ENCODE measurements around the gene RXRG. TPM values are rescaled to one million over a fixed set of nuclear protein-coding genes. Genes with fewer than 3 reads are reported as not detected.

Gene RXRG
- total RNA-seq, 1 experiment from 2014 or later = not detected

- Histone ChIP-seq H3K18ac (ENCODE audit: insufficient read length, low read depth, low read length) (no peak overlapping the region), H3K56ac (ENCODE audit: insufficient read length, low read depth, low read length) (no peak overlapping the region), H2AFZ (ENCODE audit: low read length) (no peak overlapping the region), H3K79me2 (ENCODE audit: insufficient read depth, low read length) (no peaks in the 10 kb centered on the region), H3K27me3 (ENCODE audit: insufficient read depth, low read length) (peaks cover 78% of the 10 kb centered on the region), H4K91ac (ENCODE audit: insufficient read length, low read depth, low read length) (no peak overlapping the region), H2AK5ac (ENCODE audit: insufficient read length, low read length) (no peak overlapping the region), H3K23ac (ENCODE audit: insufficient read length, low read depth, low read length) (no peak overlapping the region), H3K79me1 (ENCODE audit: insufficient read depth, low read depth, low read length, poor library complexity, severe bottlenecking) (no peaks in the 10 kb centered on the region), H2BK15ac (ENCODE audit: low read depth, low read length) (no peak overlapping the region), H4K8ac (replicated peaks; ENCODE audit: insufficient read length, low read depth, low read length) (no peak overlapping the region), H3K9ac (ENCODE audit: extremely low read depth, insufficient read length, low read length) (no peak overlapping the region), H2BK20ac (ENCODE audit: low read depth, low read length, poor library complexity, severe bottlenecking) (no peak overlapping the region), H3K27ac (ENCODE audit: insufficient read length, low read depth, low read length) (no peak overlapping the region), H2BK120ac (ENCODE audit: low read depth, low read length, poor library complexity, severe bottlenecking) (no peak overlapping the region), H3T11ph (ENCODE audit: low read length) (no peak overlapping the region), H3K4ac (ENCODE audit: low read depth, low read length) (no peak overlapping the region), H4K20me1 (ENCODE audit: control insufficient read depth, insufficient read depth, insufficient read length) (no peaks in the 10 kb centered on the region), H3K23me2 (ENCODE audit: insufficient read length, low read depth, low read length, poor library complexity, severe bottlenecking) (peaks cover 36% of the 10 kb centered on the region), H2BK5ac (ENCODE audit: insufficient read length, low read length) (no peak overlapping the region), H3K14ac (ENCODE audit: insufficient read depth, low read length) (no peak overlapping the region), H3K4me1 (ENCODE audit: insufficient read depth, low read length) (no peaks in the 10 kb centered on the region), H3K9me3 (ENCODE audit: control insufficient read depth, low read depth, low read length) (no peaks in the 10 kb centered on the region), H2BK12ac (ENCODE audit: insufficient read length, low read depth, low read length) (no peak overlapping the region), H4K5ac (ENCODE audit: insufficient read length, low read depth, low read length) (no peak overlapping the region), H3K4me2 (ENCODE audit: insufficient read depth, insufficient read length, low read length) (peak overlapping the region; percentile 64)
- no CpG with 5 or more reads among the region's 52 CpGs for WGBS (ENCODE audit: extremely low coverage, insufficient read length, low lambda C conversion rate)
- Mint-ChIP-seq H3K27me3 (ENCODE audit: low read depth) (peaks cover 99% of the 10 kb centered on the region), H3K9me3 (peaks cover 2 to 6% of the 10 kb centered on the region in 2 experiments; a peak in 2 of 5 replicates), H3K4me3 (peak overlapping the region; percentile 40 to 84), H3K36me3 (ENCODE audit: insufficient read depth in 1 of 3, low read depth in 3 of 3) (no peaks in the 10 kb centered on the region; a peak in 2 of 7 replicates), H3K4me1 (peaks cover 49 to 63% of the 10 kb centered on the region in 2 experiments), H3K27ac (no peak overlapping the region)
- no peak for TF ChIP-seq CTCF (conservative IDR thresholded peaks at IDR 0.05)
- DNase-seq = peak; percentile 45
These were observed 90.9 kb downstream of the RXRG start for GRCh38 chr1:165353731-165354671.

Data from H9 (cell line).